Measurements from ENCODE around the gene SDF4.
"Not testable (repeated sequence)": the region's sequence is repeated elsewhere in the genome, so short reads cannot be mapped to it uniquely, and the experiment has no call there.

Gene SDF4

GRCh38 chr1:1203561-1204424 lies 28.0 kb downstream of the SDF4 start:
- Histone ChIP-seq H3K4me1 (no peaks in the 10 kb centered on the region), H3K27me3 (ENCODE audit: low read depth) (no peaks in the 10 kb centered on the region), H3K4me3 (no peak overlapping the region), H3K36me3 (replicated peaks) (no peaks in the 10 kb centered on the region), H3K9me3 (no peaks in the 10 kb centered on the region)
- DNase-seq (ENCODE audit: low spot score in 2 of 2) = no peak
- in situ Hi-C loops (cut with MboI; ENCODE audit: low sequenced_read_pairs) = no loop called here

GRCh38 chr1:1202831-1203560 lies 28.8 kb downstream of the SDF4 start:
- in situ Hi-C loops (cut with MboI; ENCODE audit: low sequenced_read_pairs) = no loop called here
- no peaks in the 10 kb centered on the region for H3K36me3 ChIP-seq (replicated peaks)
- no peaks in the 10 kb centered on the region for H3K9me3 ChIP-seq
- H3K27me3 ChIP-seq (ENCODE audit: low read depth) = no peaks in the 10 kb centered on the region
- no peaks in the 10 kb centered on the region for H3K4me1 ChIP-seq
- DNase-seq (ENCODE audit: low spot score in 2 of 2) = no peak
- H3K4me3 ChIP-seq = no peak overlapping the region

DNA sequence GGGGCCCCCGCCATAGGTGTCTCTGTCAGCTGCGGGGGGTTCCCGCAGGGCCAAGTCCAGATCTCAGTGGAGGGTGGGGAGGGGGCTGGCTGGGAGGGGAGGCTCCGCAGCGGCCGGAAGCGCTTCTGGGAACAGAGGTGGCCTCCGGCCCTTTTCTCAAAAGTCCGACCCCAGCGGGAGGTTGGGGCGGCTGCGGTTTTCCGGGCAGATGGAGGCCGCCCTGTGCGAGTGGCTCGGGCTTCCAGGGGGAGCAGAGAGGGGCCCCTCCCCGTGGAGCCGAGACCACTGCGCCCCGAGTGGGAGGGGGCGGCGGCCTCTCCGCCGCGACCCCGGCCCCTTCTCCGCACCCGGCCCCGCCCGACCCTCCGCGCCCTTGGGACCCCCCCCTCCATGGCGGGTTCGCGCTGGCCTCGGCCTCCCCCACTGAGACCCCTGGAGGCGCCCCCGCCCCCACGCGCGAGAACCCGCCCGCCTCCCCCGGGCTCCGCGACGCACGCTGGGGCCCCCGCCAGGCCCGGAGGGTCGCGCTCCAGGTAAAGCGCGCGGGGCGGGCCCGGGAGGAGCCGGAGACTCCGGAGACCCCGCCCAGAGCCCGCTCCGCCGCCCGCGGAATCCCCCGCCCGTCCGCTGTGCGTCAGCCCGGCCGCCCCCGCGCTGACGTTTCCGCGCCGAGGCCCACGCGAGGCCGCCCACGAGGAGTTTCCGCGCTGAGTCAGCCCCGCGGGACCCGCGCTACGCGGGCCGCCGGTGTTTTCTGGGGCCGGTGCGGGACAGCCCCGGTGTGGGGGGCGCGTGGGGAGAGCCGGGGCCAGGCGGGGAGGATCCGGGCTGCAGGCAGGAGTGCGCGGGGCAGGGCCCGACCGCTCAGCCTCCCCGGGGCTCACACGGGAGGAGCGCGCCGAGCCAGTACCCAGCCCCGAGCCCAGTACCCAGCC lies 30.7 kb downstream of the SDF4 start:
- Histone ChIP-seq H3K36me3 (replicated peaks) (no peaks in the 10 kb centered on the region), H3K4me1 (no peaks in the 10 kb centered on the region), H3K27me3 (ENCODE audit: low read depth) (no peaks in the 10 kb centered on the region), H3K4me3 (peak overlapping the region; percentile 29), H3K9me3 (no peaks in the 10 kb centered on the region)
- in situ Hi-C loops (cut with MboI; ENCODE audit: low sequenced_read_pairs) = no loop called here
- peak; percentile 9 to 68 for DNase-seq (ENCODE audit: low spot score in 2 of 2)

DNA sequence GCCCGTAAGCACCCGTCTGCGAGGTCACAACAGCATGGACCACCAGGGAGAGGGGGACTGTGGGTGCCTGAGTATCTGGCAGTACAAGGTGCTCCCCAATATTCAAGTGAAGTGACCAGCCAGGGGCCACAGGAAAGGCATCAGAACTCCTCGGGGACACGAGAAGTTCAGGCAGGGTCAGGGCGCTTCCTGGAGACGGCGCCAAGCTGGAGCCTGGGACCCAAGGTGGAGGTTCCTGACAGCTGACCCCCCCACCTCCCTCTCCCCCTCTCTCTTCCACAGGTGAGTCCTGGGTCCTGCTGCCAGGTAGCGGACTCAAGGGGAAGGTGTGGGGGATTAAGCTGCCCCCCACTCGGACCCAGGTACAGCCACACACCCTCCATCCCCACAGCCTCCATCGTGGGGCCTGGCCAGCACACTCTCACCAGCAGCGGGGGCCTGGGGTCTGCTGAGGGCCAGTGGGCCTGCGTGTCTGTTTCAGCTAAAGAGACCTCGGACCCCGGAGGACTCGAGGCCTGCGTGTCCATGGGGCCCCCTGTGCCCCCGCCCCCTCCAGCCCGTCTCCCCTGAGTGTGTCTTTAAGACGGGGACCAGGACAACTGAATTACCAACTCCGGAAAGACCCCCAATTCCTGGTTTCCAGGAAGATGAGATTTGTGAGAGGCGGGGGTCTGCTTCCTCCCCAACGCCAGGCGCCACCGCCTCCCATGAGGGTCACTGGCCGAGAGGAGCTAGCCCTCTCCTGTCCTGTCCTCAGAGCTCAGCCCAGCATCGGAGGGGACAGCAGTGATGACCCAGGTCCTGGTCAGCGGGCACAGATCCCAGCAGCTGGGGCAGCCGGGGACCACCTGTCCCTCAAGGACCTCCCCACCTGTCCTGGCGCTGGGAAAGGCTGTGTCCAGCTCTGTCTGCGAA lies 31.6 kb downstream of the SDF4 start:
- H3K27me3 ChIP-seq (ENCODE audit: low read depth) = no peaks in the 10 kb centered on the region
- no peaks in the 10 kb centered on the region for H3K4me1 ChIP-seq
- no peak for DNase-seq (ENCODE audit: low spot score in 2 of 2)
- H3K36me3 ChIP-seq (replicated peaks) = no peaks in the 10 kb centered on the region
- peak overlapping the region; percentile 29 for H3K4me3 ChIP-seq
- in situ Hi-C loops (cut with MboI; ENCODE audit: low sequenced_read_pairs) = no loop called here
- H3K9me3 ChIP-seq = no peaks in the 10 kb centered on the region

DNA sequence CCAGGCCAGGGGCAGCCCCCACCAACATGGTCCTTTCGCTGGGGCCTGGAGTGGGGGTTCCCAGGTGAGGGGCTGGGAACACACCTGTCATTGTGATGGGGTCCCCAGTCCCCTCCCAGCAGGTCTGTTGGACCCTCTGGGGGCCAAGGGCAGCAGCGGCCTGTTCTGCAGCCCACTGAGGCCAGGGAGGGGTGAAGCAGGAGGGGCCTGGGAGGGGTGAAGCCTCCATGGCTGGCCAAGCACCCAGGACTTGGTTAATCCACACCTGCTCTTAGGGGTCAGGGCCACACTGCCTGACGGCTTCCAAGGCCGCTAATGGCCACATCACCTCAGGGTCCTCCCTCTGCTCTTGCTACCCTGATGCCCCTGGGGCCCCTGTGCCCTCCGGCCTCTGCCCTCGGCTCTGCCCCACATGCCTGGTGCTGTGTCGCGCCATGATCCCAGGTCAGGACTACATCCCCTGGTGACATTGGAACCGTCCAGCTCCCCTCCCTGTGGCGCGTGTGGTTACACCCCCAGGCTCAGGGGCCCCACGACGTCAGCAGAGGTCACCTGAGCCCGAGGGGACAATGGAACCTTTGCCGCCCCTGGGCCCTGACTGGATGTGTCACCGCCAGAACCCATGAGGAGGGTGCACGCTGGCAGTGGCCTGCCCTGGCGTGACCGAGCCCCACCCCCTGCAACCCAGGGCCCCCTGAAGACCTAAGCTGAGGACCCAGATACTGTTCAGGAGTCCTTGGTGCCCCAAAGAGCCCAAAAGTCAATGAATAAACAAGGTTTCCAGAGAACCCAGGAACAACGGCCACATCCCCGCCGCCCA lies 32.5 kb downstream of the SDF4 start:
- in situ Hi-C loops (cut with MboI; ENCODE audit: low sequenced_read_pairs) = no loop called here
- Histone ChIP-seq H3K9me3 (no peaks in the 10 kb centered on the region), H3K36me3 (replicated peaks) (no peaks in the 10 kb centered on the region), H3K27me3 (ENCODE audit: low read depth) (no peaks in the 10 kb centered on the region), H3K4me1 (no peaks in the 10 kb centered on the region), H3K4me3 (no peak overlapping the region)
- no peak for DNase-seq (ENCODE audit: low spot score in 2 of 2)

- no peak overlapping the region for H3K4me3 ChIP-seq
- H3K36me3 ChIP-seq (replicated peaks) = no peaks in the 10 kb centered on the region
- no peaks in the 10 kb centered on the region for H3K4me1 ChIP-seq
- DNase-seq (ENCODE audit: low spot score in 2 of 2) = no peak
- H3K9me3 ChIP-seq = no peaks in the 10 kb centered on the region
- no peaks in the 10 kb centered on the region for H3K27me3 ChIP-seq (ENCODE audit: low read depth)
- in situ Hi-C loops (cut with MboI; ENCODE audit: low sequenced_read_pairs) = no loop called here
These were observed 33.2 kb downstream of the SDF4 start for GRCh38 chr1:1198423-1199140.

DNA sequence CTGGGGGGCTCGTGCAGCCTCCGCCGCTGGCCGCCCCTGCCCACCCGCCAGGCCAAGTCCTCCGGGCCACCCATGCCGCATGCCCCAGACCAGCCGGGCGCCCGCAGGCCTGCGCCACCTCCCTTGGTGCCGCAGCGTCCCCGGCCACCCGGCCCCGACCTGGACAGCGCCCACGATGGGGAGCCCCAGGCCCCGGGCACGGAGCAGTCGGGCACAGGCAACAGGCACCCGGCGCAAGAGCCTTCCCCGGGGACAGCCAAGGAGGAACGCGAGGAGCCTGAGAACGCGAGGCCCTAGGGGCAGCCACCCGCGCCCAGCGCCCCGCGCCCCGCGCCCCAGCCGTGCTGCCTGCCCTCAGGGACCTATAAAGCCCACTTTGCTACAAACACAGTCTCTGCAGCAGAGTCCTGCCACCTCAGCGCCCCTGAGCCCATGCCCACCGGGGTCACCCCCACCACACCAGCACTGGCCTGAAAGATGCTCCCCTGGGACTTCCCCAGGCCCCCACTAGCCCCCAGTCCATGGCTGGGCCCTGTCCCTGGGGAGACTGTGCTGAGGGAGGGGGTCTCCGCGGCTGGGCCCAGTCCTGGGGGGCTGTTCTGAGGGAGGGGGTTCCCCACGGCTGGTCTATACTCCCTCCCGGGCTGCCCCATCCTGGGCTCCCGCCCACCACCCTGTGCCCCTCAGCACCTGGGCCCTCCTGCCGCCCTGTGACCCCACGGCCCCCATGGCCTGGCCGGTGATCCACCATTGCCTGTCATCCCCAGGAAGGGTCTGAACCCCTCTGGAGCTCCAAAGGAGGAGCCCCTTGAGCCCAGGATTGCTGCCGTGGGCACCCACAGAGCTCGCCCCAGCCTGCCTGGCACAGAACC lies 34.0 kb downstream of the SDF4 start:
- no peaks in the 10 kb centered on the region for H3K27me3 ChIP-seq (ENCODE audit: low read depth)
- in situ Hi-C loops (cut with MboI; ENCODE audit: low sequenced_read_pairs) = no loop called here
- no peak overlapping the region for H3K4me3 ChIP-seq
- DNase-seq (ENCODE audit: low spot score in 2 of 2) = no peak
- no peaks in the 10 kb centered on the region for H3K9me3 ChIP-seq
- no peaks in the 10 kb centered on the region for H3K4me1 ChIP-seq
- H3K36me3 ChIP-seq (replicated peaks) = no peaks in the 10 kb centered on the region

DNA sequence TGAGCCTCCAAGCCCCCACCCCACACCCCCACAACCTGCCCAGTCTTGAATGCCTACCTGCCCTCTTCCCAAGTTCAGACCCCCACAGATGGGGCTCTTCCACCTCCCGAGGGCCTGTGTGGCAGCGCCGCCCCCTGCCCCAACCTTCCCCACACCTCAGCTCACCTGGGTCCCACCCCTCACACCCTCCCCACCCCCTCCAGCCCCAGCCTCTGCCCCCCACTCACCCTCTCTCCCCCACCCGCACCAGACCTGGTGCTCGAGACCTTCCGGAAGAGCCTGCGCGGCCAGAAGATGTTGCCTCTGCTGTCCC lies 34.7 kb downstream of the SDF4 start:
- H3K9me3 ChIP-seq = no peaks in the 10 kb centered on the region; the same call in 1 of the 2 replicates
- no peaks in the 10 kb centered on the region for H3K36me3 ChIP-seq (replicated peaks)
- DNase-seq (ENCODE audit: low spot score in 2 of 2) = no peak
- no peaks in the 10 kb centered on the region for H3K4me1 ChIP-seq
- in situ Hi-C loops (cut with MboI; ENCODE audit: low sequenced_read_pairs) = no loop called here
- no peaks in the 10 kb centered on the region for H3K27me3 ChIP-seq (ENCODE audit: low read depth)
- no peak overlapping the region for H3K4me3 ChIP-seq

DNA sequence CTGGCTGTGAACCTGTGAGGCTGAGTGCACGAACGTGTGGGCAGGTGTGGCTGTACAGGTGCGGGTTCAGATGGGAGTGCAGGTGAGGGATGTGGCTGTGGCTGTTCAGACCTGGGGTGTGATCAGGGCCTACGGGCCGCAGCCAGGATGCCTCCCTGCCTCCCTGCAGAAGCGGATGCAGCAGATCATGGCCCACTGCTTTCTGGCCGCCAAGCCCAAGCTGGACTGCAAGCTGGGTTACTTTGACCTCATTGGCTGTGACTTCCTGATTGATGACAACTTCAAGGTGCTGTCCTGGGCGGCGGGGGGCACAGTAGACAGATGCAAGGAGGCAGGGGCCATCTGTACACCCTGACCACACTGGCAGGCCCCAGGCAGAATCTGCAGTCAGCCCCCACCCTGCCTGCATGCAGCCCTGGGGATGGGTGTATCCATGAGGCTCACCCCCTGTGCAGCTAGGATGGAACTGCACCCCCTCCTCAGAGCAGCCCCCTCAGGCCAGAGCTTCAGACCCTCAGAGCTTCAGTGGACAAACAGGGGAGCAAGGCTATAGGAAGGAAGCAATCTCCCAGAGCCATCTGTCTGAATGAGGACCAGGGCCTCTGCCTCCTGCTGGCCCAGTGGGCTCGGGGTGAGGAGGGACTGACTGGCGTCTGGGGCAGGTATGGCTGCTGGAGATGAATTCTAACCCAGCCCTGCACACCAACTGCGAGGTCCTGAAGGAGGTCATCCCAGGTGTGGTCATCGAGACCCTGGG lies 35.2 kb downstream of the SDF4 start:
- Histone ChIP-seq H3K27me3 (ENCODE audit: low read depth) (no peaks in the 10 kb centered on the region), H3K9me3 (peaks cover 4% of the 10 kb centered on the region; the same call in 1 of the 2 replicates), H3K36me3 (replicated peaks) (no peaks in the 10 kb centered on the region), H3K4me3 (no peak overlapping the region), H3K4me1 (no peaks in the 10 kb centered on the region)
- DNase-seq (ENCODE audit: low spot score in 2 of 2) = no peak
- in situ Hi-C loops (cut with MboI; ENCODE audit: low sequenced_read_pairs) = no loop called here

DNA sequence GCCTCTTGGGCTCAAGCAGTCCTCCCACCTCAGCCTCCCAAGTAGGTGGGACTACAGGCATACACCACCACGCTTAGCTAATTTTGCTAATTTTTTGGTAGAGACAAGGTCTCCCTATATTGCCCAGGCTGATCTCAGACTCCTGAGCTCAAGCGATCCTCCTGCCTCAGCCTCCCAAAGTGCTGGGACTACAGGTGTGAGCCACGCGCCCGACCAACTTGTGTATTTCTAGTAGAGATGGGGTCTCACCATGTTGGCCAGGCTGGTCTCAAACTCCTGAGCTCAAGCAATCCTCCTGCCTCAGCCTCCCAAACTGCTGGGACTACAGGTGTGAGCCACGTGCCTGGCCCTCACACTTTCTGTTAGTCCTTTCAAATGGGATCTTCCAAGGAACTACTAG lies 36.1 kb downstream of the SDF4 start:
- H3K4me3 ChIP-seq; H3K4me1 ChIP-seq; DNase-seq (ENCODE audit: low spot score in 2 of 2); H3K36me3 ChIP-seq (replicated peaks); in situ Hi-C loops (cut with MboI; ENCODE audit: low sequenced_read_pairs); H3K27me3 ChIP-seq (ENCODE audit: low read depth); H3K9me3 ChIP-seq: not testable (repeated sequence)

DNA sequence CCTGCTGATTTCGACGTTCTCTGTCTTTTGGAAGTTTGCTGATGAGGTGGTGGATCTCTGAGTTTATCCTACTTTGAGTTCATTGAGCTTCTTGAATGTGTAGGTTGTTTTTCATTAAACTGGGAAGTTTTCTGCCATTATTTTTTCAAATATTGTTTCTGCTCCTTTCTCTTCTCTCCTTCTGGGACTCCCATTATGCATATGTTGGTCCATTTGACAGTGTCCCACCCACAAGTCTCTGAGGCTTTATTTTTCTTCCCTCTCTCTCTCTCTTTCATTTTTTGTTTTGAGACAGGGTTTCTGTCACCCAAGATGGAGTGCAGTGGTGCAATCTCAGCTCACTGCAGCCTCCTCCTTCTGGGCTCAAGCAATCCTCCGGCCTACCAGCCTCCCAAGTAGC lies 37.1 kb downstream of the SDF4 start:
- Histone ChIP-seq H3K4me1 (no peaks in the 10 kb centered on the region), H3K36me3 (replicated peaks) (no peaks in the 10 kb centered on the region), H3K9me3 (peaks cover 7% of the 10 kb centered on the region; the same call in 1 of the 2 replicates), H3K4me3 (no peak overlapping the region), H3K27me3 (ENCODE audit: low read depth) (no peaks in the 10 kb centered on the region)
- in situ Hi-C loops (cut with MboI; ENCODE audit: low sequenced_read_pairs) = no loop called here
- DNase-seq (ENCODE audit: low spot score in 2 of 2) = no peak

Measured in HAP-1 (cell line).